H9 (cell line): Measurements from ENCODE around the gene FBP2. TPM values are rescaled to one million over a fixed set of nuclear protein-coding genes. Genes with fewer than 3 reads are reported as not detected.

Source experiments
- DNase-seq: peaks from one replicate; pipeline ENCODE4 v3.0.0-alpha.2; 2017
- H2AFZ ChIP-seq: one replicate; pipeline ENCODE4 v1.6.1; 2013; ENCODE audit warnings: mild to moderate bottlenecking, low read length, control low read depth, moderate library complexity
- H2AK5ac ChIP-seq: 2 replicates; pipeline ENCODE4 v1.6.1; 2013; ENCODE audit warnings: low read length, control low read depth, mixed read lengths; ENCODE audit not compliant: insufficient read length
- H2BK120ac ChIP-seq: one replicate; pipeline ENCODE4 v1.6.1; 2013; ENCODE audit warnings: low read depth, mild to moderate bottlenecking, low read length, control low read depth, inconsistent platforms; ENCODE audit not compliant: poor library complexity, severe bottlenecking
- H2BK12ac ChIP-seq: 2 replicates; pipeline ENCODE4 v1.6.1; 2013; ENCODE audit warnings: low read length, control low read depth, mixed read lengths, low read depth; ENCODE audit not compliant: insufficient read length
- H2BK15ac ChIP-seq: 2 replicates; pipeline ENCODE4 v1.6.1; 2013; ENCODE audit warnings: low read depth, low read length, control low read depth
- H2BK20ac ChIP-seq: one replicate; pipeline ENCODE4 v1.6.1; 2013; ENCODE audit warnings: low read depth, mild to moderate bottlenecking, low read length, control low read depth, inconsistent platforms; ENCODE audit not compliant: poor library complexity, severe bottlenecking
- H2BK5ac ChIP-seq: 2 replicates; pipeline ENCODE4 v1.6.1; 2013; ENCODE audit warnings: low read length, control low read depth, mixed read lengths; ENCODE audit not compliant: insufficient read length
- H3K14ac ChIP-seq: 2 replicates; pipeline ENCODE4 v1.6.1; 2013; ENCODE audit warnings: low read length, control low read depth; ENCODE audit not compliant: insufficient read depth
- H3K18ac ChIP-seq: 2 replicates; pipeline ENCODE4 v1.6.1; 2013; ENCODE audit warnings: low read depth, mild to moderate bottlenecking, mixed read lengths, low read length, control low read depth; ENCODE audit not compliant: insufficient read length
- H3K23ac ChIP-seq: 2 replicates; pipeline ENCODE4 v1.6.1; 2013; ENCODE audit warnings: low read length, control low read depth, mixed read lengths, low read depth; ENCODE audit not compliant: insufficient read length
- H3K23me2 ChIP-seq: 2 replicates; pipeline ENCODE4 v1.6.1; 2013; ENCODE audit warnings: low read depth, mild to moderate bottlenecking, mixed read lengths, low read length, control low read depth; ENCODE audit not compliant: insufficient read length, poor library complexity, severe bottlenecking
- H3K27ac ChIP-seq: 2 replicates; pipeline ENCODE4 v1.5.1; 2013; ENCODE audit warnings: low read length, control low read depth, mixed read lengths, low read depth; ENCODE audit not compliant: insufficient read length
- H3K27me3 ChIP-seq: 2 replicates; pipeline ENCODE4 v1.6.1; 2013; ENCODE audit warnings: low read length, control low read depth, inconsistent platforms; ENCODE audit not compliant: insufficient read depth
- H3K4ac ChIP-seq: 2 replicates; pipeline ENCODE4 v1.6.1; 2013; ENCODE audit warnings: low read depth, mild to moderate bottlenecking, control low read depth, inconsistent platforms, low read length, moderate library complexity
- H3K4me1 ChIP-seq: 2 replicates; pipeline ENCODE4 v1.6.1; 2013; ENCODE audit warnings: low read length, control low read depth, inconsistent platforms; ENCODE audit not compliant: insufficient read depth
- H3K4me2 ChIP-seq: 2 replicates; pipeline ENCODE4 v1.6.1; 2013; ENCODE audit warnings: low read length, control low read depth, mixed read lengths; ENCODE audit not compliant: insufficient read length, insufficient read depth
- H3K56ac ChIP-seq: 2 replicates; pipeline ENCODE4 v1.6.1; 2013; ENCODE audit warnings: low read depth, mild to moderate bottlenecking, mixed read lengths, low read length, control low read depth; ENCODE audit not compliant: insufficient read length
- H3K79me1 ChIP-seq: 2 replicates; pipeline ENCODE4 v1.6.1; 2013; ENCODE audit warnings: low read depth, mild to moderate bottlenecking, moderate library complexity, low read length, control low read depth, inconsistent platforms; ENCODE audit not compliant: insufficient read depth, poor library complexity, severe bottlenecking
- H3K79me2 ChIP-seq: 2 replicates; pipeline ENCODE4 v1.6.1; 2013; ENCODE audit warnings: low read length, control low read depth, inconsistent platforms; ENCODE audit not compliant: insufficient read depth
- H3K9ac ChIP-seq: 2 replicates; pipeline ENCODE4 v1.6.1; 2013; ENCODE audit warnings: low read length, control low read depth, mixed read lengths; ENCODE audit not compliant: insufficient read length; ENCODE audit errors: extremely low read depth
- H3K9me3 ChIP-seq: one replicate; pipeline ENCODE4 v1.6.1; 2013; ENCODE audit warnings: low read depth, low read length, inconsistent platforms; ENCODE audit not compliant: control insufficient read depth
- H3T11ph ChIP-seq: one replicate; pipeline ENCODE4 v1.6.1; 2013; ENCODE audit warnings: mild to moderate bottlenecking, low read length, control low read depth, inconsistent platforms
- H4K20me1 ChIP-seq: one replicate; pipeline ENCODE4 v1.6.1; 2013; ENCODE audit not compliant: control insufficient read depth, insufficient read length, insufficient read depth
- H4K5ac ChIP-seq: 2 replicates; pipeline ENCODE4 v1.6.1; 2013; ENCODE audit warnings: low read depth, mild to moderate bottlenecking, mixed read lengths, low read length, control low read depth; ENCODE audit not compliant: insufficient read length
- H4K8ac ChIP-seq: replicated peaks from 2 replicates; pipeline ENCODE4 v1.6.1; 2013; ENCODE audit warnings: low read length, control low read depth, mixed read lengths, low read depth; ENCODE audit not compliant: insufficient read length
- H4K91ac ChIP-seq: 2 replicates; pipeline ENCODE4 v1.6.1; 2013; ENCODE audit warnings: low read depth, mild to moderate bottlenecking, moderate library complexity, mixed read lengths, low read length, control low read depth; ENCODE audit not compliant: insufficient read length
- H3K27ac Mint-ChIP-seq, 3 experiments: 2 replicates in 2 of 3; 3 replicates in 1 of 3; pipeline ENCODE4 v1.8.0; 2020 to 2021; ENCODE audit warnings: mixed read lengths in 3 of 3, mild to moderate bottlenecking in 1 of 3, moderate library complexity in 1 of 3
- H3K27me3 Mint-ChIP-seq: 2 replicates; pipeline ENCODE4 v1.8.0; 2021; ENCODE audit warnings: low read depth, mild to moderate bottlenecking, moderate library complexity, mixed read lengths
- H3K36me3 Mint-ChIP-seq, 3 experiments: 2 replicates in 2 of 3; 3 replicates in 1 of 3; pipeline ENCODE4 v1.8.0; 2020 to 2021; ENCODE audit warnings: low read depth in 3 of 3, mixed read lengths in 3 of 3; ENCODE audit not compliant: insufficient read depth in 1 of 3
- H3K4me1 Mint-ChIP-seq, 2 experiments: 2 replicates each; pipeline ENCODE4 v1.8.0; 2020; ENCODE audit warnings: mixed read lengths in 2 of 2
- H3K4me3 Mint-ChIP-seq, 2 experiments: 2 replicates in 1 of 2; 3 replicates in 1 of 2; pipeline ENCODE4 v1.8.0; 2020 to 2021; ENCODE audit warnings: mild to moderate bottlenecking in 2 of 2, mixed read lengths in 2 of 2, moderate library complexity in 1 of 2
- H3K9me3 Mint-ChIP-seq, 2 experiments: 2 replicates in 1 of 2; 3 replicates in 1 of 2; pipeline ENCODE4 v1.8.0; 2020; ENCODE audit warnings: mild to moderate bottlenecking in 2 of 2, mixed read lengths in 2 of 2, moderate library complexity in 1 of 2
- CTCF ChIP-seq: fragments of 200-600 bp; sonication (generic); conservative IDR thresholded peaks from 3 replicates; pipeline ENCODE4 v1.8.0; 2021; ENCODE audit warnings: antibody characterized with exemption, mild to moderate bottlenecking
- WGBS: extraction: QIAGEN DNeasy Blood & Tissue Kit; methylation state at CpG from one replicate; pipeline ENCODE4 v1.1.7; 2013; ENCODE audit warnings: missing lambda C conversion rate, low lambda C conversion rate, mixed read lengths; ENCODE audit not compliant: insufficient read length; ENCODE audit errors: extremely low coverage; 5-methylcytosine and 5-hydroxymethylcytosine counted together
- total RNA-seq: library from RNA; stranded (reverse); gene quantifications from 2 replicates; pipeline ENCODE4 v1.2.1, GENCODE V29; 2021

FBP2 gene
- total RNA-seq, 1 experiment from 2014 or later: not detected

GRCh38 chr9:94576131-94576530 lies 17.5 kb downstream of the FBP2 start:
- Histone ChIP-seq H2BK15ac (no peak overlapping the region), H3K18ac (no peak overlapping the region), H3K9ac (no peak overlapping the region), H3K4me2 (no peak overlapping the region), H3K79me1 (no peaks in the 10 kb centered on the region), H3K79me2 (no peaks in the 10 kb centered on the region), H2BK120ac (no peak overlapping the region), H3K23ac (no peak overlapping the region), H4K5ac (no peak overlapping the region), H3K9me3 (no peaks in the 10 kb centered on the region), H2AK5ac (no peak overlapping the region), H4K91ac (no peak overlapping the region), H2BK12ac (no peak overlapping the region), H3K4ac (no peak overlapping the region), H3T11ph (no peak overlapping the region), H3K56ac (no peak overlapping the region), H3K14ac (no peak overlapping the region), H3K4me1 (no peaks in the 10 kb centered on the region), H4K8ac (no peak overlapping the region), H3K23me2 (no peaks in the 10 kb centered on the region), H4K20me1 (no peaks in the 10 kb centered on the region), H2BK5ac (no peak overlapping the region), H2AFZ (no peak overlapping the region), H3K27ac (no peak overlapping the region), H3K27me3 (no peaks in the 10 kb centered on the region), H2BK20ac (no peak overlapping the region)
- Mint-ChIP-seq H3K4me3 (no peak overlapping the region; a peak in 1 of 5 replicates), H3K4me1 (no peaks in the 10 kb centered on the region), H3K9me3 (peaks cover 3 to 4% of the 10 kb centered on the region in 2 experiments; a peak in 3 of 5 replicates), H3K27me3 (peaks cover 13% of the 10 kb centered on the region), H3K27ac (no peak overlapping the region), H3K36me3 (no peaks in the 10 kb centered on the region)
- no CpG with 5 or more reads among the region's 2 CpGs for WGBS
- DNase-seq: no peak
- TF ChIP-seq CTCF: no peak
